ENCODE data around the gene IL1R2. TPM values are rescaled to one million over a fixed set of nuclear protein-coding genes. Genes with fewer than 3 reads are reported as not detected.

IL1R2 gene
- total and polyA plus RNA-seq, 2 experiments from 2014 or later: not detected

GRCh38 chr2:102043560-102043959 is 51.8 kb downstream of the IL1R2 start:
- Histone ChIP-seq H3K27me3 (no peaks in the 10 kb centered on the region), H3K4me3 (no peak overlapping the region), H3K9me3 (ENCODE audit: low read depth) (no peaks in the 10 kb centered on the region), H3K4me1 (ENCODE audit: low read depth) (no peaks in the 10 kb centered on the region), H3K27ac (no peak overlapping the region), H3K36me3 (no peaks in the 10 kb centered on the region)
- no peak for TF ChIP-seq CTCF (IDR thresholded peaks at IDR 0.05; ENCODE audit: low read depth, low read length)
- no peak for DNase-seq (ENCODE audit: low read depth in 1 of 2, low spot score in 1 of 2)

GRCh38 chr2:102044235-102044896 is 52.6 kb downstream of the IL1R2 start:
- TF ChIP-seq CTCF (IDR thresholded peaks at IDR 0.05; ENCODE audit: low read depth, low read length): no peak
- Histone ChIP-seq H3K9me3 (ENCODE audit: low read depth) (no peaks in the 10 kb centered on the region), H3K4me3 (no peak overlapping the region)

GRCh38 chr2:102044967-102045489 is 53.3 kb downstream of the IL1R2 start:
- no peaks in the 10 kb centered on the region for H3K4me1 ChIP-seq (ENCODE audit: low read depth)
- DNase-seq (ENCODE audit: low read depth in 1 of 2, low spot score in 1 of 2): no peak
- no peak overlapping the region for H3K4me3 ChIP-seq
- H3K9me3 ChIP-seq (ENCODE audit: low read depth): no peaks in the 10 kb centered on the region
- H3K27me3 ChIP-seq: no peaks in the 10 kb centered on the region
- TF ChIP-seq CTCF (IDR thresholded peaks at IDR 0.05; ENCODE audit: low read depth, low read length): no peak
- no peak overlapping the region for H3K27ac ChIP-seq
- H3K36me3 ChIP-seq: no peaks in the 10 kb centered on the region

More at GRCh38 chr2:102044235-102044896, 52.6 kb downstream of the IL1R2 start:
- H3K27ac ChIP-seq: no peak overlapping the region
- DNase-seq (ENCODE audit: low read depth in 1 of 2, low spot score in 1 of 2): no peak
- H3K27me3 ChIP-seq: no peaks in the 10 kb centered on the region
- H3K36me3 ChIP-seq: no peaks in the 10 kb centered on the region
- H3K4me1 ChIP-seq (ENCODE audit: low read depth): no peaks in the 10 kb centered on the region

- no peak for TF ChIP-seq CTCF (IDR thresholded peaks at IDR 0.05; ENCODE audit: low read depth, low read length)
- H3K4me1 ChIP-seq (ENCODE audit: low read depth): peaks cover 2% of the 10 kb centered on the region
- H3K27me3 ChIP-seq: no peaks in the 10 kb centered on the region
- no peaks in the 10 kb centered on the region for H3K9me3 ChIP-seq (ENCODE audit: low read depth)
- DNase-seq (ENCODE audit: low read depth in 1 of 2, low spot score in 1 of 2): no peak
- H3K36me3 ChIP-seq: no peaks in the 10 kb centered on the region
- no peak overlapping the region for H3K27ac ChIP-seq
- no peak overlapping the region for H3K4me3 ChIP-seq
Observed at GRCh38 chr2:102045697-102046096, 53.9 kb downstream of the IL1R2 start.

- no peaks in the 10 kb centered on the region for H3K36me3 ChIP-seq
- TF ChIP-seq CTCF (IDR thresholded peaks at IDR 0.05; ENCODE audit: low read depth, low read length): no peak
- H3K9me3 ChIP-seq (ENCODE audit: low read depth): no peaks in the 10 kb centered on the region
- peak in 1 of 2 donors; percentile 58 for DNase-seq (ENCODE audit: low read depth in 1 of 2, low spot score in 1 of 2)
- H3K4me3 ChIP-seq: no peak overlapping the region
- H3K27me3 ChIP-seq: no peaks in the 10 kb centered on the region
- peaks cover 8% of the 10 kb centered on the region for H3K4me1 ChIP-seq (ENCODE audit: low read depth)
- no peak overlapping the region for H3K27ac ChIP-seq
Observed at GRCh38 chr2:102046135-102046986, 54.6 kb downstream of the IL1R2 start.
